HG03342 (cell line): Measurements from ENCODE around the gene RPL22.
"Not testable (repeated sequence)": the region's sequence is repeated elsewhere in the genome, so short reads cannot be mapped to it uniquely, and the experiment has no call there.

Experiments
- ATAC-seq: cut with Tn5 transposase; IDR thresholded peaks from one replicate; pipeline ENCODE4 v1.9.1; 2021; ENCODE audit warnings: mild to moderate bottlenecking, moderate library complexity; ENCODE audit not compliant: unreplicated experiment

RPL22 gene

GRCh38 chr1:6234502-6235295, 35.3 kb upstream of the RPL22 start:
- no peak for ATAC-seq

DNA sequence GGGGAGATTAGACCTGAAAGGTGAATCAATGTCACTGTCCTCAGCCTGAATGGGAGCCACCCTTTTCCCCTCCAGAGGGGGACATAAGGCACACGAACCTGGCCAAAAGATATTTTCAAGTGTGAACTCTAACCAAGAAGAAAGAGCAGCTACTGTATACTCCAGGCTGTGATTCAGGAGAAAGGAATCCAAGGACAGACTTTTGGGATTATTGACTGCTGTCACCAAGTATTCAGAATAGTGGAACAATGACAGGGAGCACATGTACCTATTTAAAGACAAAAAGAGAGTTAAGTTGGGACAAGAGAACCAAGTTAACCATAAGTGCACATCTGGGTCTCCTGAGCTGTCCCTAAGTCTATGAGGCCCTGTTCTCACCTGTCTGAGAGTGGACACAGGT, 34.0 kb upstream of the RPL22 start:
- ATAC-seq = no peak

GRCh38 chr1:6225651-6226050, 26.3 kb upstream of the RPL22 start:
- no peak for ATAC-seq

GRCh38 chr1:6224718-6225117, 25.3 kb upstream of the RPL22 start:
- no peak for ATAC-seq

GRCh38 chr1:6223617-6224016, 24.2 kb upstream of the RPL22 start:
- no peak for ATAC-seq

DNA sequence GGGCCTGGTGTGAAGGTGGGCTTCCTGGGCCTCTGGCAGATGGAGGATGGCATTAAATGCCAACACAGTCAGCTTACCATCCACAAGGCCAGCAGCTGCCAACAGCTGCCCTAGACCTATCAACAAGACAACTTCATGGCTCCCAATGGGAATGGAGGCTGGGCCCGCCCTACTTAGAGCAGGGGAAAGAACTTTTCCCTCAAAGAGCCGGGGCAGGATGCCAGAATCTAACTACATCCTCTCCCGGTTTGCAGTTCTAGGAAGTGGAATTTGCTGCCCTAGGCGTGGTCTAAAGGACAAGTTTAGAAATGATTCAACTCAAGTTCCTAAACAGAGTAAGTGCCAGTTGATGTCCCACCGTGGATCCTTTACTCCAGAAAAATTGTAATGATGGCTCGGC, 23.2 kb upstream of the RPL22 start:
- no peak for ATAC-seq

GRCh38 chr1:6221210-6221784, 21.9 kb upstream of the RPL22 start:
- ATAC-seq = no peak

DNA sequence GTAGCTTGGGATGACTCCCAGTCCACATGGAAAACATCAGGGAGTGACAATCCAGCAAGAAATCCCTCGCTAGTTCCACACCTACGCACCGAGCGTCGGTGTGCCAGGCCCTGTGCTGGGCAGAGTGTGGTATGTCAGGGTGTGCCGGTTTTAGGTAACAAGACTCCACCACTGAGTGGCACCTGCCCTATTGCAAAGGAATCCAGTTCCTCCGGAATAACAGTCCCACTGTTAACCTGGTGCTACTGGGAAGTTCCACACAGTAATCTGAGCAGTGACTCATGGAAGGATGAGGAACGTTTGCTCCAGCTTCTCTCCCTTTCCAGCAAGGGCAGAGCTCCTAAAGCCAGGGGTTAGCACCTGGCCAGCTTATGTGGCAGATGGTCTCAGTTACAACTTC, 20.8 kb upstream of the RPL22 start:
- ATAC-seq = no peak

DNA sequence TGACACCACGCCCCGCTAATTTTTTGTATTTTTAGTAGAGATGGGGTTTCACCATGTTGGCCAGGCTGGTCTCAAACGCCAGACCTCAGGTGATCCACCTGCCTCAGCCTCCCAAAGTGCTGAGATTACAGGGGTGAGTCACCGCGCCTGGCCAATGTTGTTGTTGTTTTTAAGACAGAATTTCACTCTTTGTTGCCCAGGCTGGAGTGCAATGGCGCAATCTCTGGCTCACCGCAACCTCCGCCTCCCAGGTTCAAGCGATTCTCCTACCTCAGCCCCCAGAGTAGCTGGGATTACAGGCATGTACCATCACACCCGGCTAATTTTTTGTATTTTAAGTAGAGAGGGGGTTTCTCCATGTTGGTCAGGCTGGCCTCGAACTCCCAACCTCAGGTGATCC, 20.2 kb upstream of the RPL22 start:
- not testable (repeated sequence) for ATAC-seq

GRCh38 chr1:6218375-6219164, 19.2 kb upstream of the RPL22 start:
- no peak for ATAC-seq

- no peak for ATAC-seq
These were observed 13.0 kb upstream of the RPL22 start for GRCh38 chr1:6212193-6212959.

GRCh38 chr1:6211731-6212130, 12.3 kb upstream of the RPL22 start:
- no peak for ATAC-seq

- ATAC-seq = no peak
These were observed 11.4 kb upstream of the RPL22 start for GRCh38 chr1:6210591-6211355.

- ATAC-seq = no peak
These were observed 10.5 kb upstream of the RPL22 start for GRCh38 chr1:6209661-6210580.

DNA sequence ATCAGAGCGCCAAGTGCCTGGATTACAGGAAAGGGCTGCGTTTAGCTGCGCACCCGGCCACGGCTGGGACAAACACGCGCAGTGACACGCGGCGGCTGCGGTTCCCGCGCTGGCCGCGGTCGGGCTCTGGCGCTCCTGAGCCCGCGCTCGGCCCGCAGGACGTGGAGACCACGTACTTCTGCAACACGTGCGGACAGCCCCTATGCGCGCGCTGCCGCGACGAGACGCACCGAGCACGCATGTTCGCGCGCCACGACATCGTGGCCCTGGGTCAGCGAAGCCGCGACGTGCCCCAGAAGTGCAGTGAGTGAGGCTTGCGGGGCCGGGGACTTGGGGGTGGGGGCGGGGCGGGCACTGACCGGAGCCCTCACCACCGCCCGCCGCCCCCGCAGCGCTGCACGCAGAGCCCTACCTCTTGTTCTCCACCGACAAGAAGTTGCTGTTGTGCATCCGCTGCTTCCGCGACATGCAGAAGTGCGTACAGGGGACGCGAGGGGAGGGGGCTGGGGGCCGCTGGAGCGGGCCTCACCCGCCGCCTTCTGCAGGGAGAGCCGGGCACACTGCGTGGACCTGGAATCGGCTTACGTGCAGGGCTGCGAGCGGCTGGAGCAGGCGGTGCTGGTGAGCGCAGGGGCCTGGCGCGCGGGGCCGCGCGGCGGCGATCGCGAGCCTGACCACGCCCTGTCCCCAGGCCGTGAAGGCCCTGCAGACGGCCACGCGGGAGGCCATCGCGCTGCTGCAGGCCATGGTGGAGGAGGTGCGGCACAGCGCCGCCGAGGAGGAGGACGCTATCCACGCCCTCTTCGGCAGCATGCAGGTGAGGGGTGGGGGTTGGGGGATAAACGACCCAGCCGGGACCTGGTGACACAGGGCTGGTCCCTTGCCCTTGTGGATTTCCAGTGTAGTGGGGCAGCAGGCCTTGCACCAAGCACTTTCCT, 9.6 kb upstream of the RPL22 start:
- no peak for ATAC-seq

DNA sequence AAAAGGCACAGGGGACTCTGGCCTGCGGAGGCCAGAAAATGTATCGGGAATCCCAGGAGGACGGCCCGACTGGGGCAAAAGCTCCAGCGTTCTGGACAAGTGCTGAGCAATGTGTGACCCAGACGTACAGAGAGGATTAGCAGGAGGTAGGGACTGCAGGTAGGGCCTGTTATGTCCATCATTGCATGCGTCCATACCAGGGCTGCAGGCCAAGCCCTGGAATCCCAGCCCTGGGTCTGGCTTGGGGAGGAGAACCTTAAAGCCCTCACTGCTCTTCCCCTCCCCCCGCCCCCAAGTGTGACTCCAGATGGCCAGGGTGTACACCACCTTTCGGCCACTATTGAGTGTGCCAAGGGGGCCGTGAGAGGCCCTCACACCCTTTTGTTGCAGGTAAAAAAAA, 8.5 kb upstream of the RPL22 start:
- no peak for ATAC-seq

GRCh38 chr1:6207075-6207885, 7.9 kb upstream of the RPL22 start:
- ATAC-seq = no peak

GRCh38 chr1:6206520-6206855, 7.1 kb upstream of the RPL22 start:
- ATAC-seq = no peak
